Measurements from ENCODE around the gene RHBDD2.
A peak's percentile ranks its signal among the peaks of the same experiment; 100 is the strongest.
"Not testable (repeated sequence)": the region's sequence is repeated elsewhere in the genome, so short reads cannot be mapped to it uniquely, and the experiment has no call there.

RHBDD2 gene

DNA sequence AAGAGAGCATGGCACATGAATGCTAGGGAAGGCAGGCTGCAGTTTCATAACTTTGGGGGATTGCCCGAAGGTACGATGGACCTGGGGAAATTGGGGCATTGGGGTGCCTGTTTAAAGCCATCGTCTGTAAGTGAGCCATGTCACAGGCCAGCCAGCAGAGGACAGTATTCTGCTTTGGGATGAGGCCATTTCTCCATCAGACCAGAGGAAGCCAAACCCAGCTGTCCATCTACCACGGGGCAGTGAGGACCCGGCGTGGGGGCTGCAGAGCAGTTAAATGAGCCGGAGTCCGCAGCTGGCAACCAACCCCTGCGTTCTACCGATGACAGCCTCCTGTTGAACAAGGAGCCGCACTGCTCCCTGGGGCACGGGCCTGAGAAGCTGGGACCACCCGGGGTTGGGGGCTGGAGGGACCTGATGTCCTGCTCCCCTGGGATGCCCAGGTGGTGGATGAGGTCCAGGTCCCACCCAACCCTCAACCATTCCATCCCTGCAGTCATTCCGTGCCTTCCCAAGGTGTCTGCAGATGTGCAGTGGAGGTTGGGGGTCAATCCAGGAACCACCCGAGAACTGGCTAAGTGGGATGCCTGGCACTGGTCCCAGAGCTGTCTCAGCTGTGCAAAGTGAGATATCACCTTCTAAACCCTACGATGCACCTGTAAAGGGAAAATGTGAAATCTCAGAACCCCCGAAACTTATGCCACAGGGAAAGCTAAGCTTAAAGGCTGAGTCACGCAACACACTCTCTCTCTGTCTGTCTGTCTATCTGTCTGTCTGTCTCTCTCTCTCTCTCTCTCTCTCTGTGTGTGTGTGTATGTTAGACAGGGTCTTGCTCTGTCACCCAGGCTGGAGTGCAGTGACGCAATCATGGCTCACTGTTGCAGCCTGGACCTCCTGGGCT is 12.1 kb upstream of the RHBDD2 start:
- DNase-seq (ENCODE audit: low read depth): peak; percentile 68

- DNase-seq (ENCODE audit: low read depth): no peak
Measured at GRCh38 chr7:75867390-75867717, 11.5 kb upstream of the RHBDD2 start.

GRCh38 chr7:75868153-75868552 is 10.7 kb upstream of the RHBDD2 start:
- no peak for DNase-seq (ENCODE audit: low read depth)

- peak; percentile 52 for DNase-seq (ENCODE audit: low read depth)
Measured at GRCh38 chr7:75869776-75870379, 9.0 kb upstream of the RHBDD2 start.

GRCh38 chr7:75870557-75871161 is 8.2 kb upstream of the RHBDD2 start:
- DNase-seq (ENCODE audit: low read depth): no peak

GRCh38 chr7:75872073-75872782 is 6.6 kb upstream of the RHBDD2 start:
- peak; percentile 13 for DNase-seq (ENCODE audit: low read depth)

GRCh38 chr7:75874180-75874579 is 4.7 kb upstream of the RHBDD2 start:
- DNase-seq (ENCODE audit: low read depth): not testable (repeated sequence)

DNA sequence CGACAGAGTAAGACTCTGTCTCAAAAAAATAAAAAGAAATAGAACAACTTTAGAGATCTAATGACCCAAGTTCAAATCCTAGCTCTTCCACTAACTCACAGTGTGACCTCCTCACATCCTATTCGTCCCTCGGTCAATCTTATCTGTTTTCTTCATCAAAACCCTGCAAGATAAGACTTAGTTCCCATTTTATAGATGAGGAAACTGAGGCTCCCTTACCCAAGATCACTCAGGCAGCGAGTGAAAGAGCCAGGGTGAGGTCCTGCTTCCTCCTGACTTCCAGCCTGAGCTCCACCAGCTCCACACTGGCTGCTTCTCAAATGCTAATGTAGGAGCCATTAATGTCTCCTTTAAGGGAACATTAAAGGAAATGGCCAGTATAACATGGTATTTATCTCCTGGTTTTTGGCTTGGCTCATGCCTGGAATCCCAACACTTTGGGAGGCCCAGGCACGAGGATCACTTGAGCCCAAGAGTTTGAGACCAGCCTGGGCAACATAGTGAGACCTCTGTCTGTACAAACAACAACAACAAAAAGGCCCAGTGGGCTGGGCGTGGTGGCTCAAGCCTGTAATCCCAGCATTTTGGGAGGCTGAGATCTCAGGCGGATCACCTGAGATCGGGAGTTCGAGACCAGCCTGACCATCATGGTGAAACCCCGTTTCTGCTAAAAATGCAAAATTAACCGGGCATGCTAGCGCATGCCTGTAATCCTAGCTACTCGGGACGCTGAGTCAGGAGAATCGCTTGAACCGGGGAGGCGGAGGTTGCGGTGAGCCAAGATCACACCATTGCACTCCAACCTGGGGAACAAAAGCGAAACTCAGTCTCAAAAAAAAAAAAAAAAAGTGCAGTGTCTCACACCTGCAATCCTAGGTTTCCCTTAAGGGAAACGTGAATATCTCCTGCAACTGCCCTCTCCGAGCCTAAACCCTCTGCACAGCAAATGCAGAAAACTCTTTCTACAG is 3.4 kb upstream of the RHBDD2 start:
- DNase-seq (ENCODE audit: low read depth): no peak

DNA sequence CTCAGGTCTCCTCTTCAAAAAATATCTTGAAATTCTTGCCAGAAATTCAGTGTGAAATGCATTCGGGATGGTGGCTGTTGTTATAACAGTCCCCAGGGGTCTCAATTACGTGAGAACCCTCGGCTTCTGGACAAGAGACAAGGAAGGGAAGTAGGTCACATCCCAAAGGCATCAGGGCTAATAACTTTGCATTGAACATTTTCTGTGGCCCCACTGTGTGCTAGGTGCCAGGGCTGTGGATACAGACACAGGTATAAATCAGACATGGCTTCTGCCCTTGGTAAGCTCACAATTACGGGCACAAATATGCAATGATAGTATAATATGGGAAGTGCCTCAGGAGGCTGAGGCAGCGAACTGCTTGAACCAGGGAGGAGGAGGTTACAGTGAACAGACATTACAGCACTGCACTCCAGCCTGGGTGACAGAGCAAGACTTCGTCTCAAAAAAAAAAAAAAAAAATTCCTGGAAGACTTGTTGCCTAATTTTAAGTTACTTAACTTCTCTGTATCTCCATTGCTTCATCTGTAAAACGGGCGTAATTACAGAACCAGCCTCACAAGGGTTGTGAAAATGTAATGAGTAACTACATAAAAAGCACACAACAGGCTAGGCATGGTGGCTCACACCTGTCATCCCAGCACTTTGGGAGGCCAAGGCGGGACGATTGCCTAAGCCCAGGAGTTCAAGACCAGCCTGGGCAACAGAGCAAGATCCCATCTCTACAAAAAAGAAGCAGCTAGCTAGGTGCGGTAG is 2.5 kb upstream of the RHBDD2 start:
- DNase-seq (ENCODE audit: low read depth): peak; percentile 43

GRCh38 chr7:75878312-75878768 is 494 bp upstream of the RHBDD2 start:
- no peak for DNase-seq (ENCODE audit: low read depth)

DNA sequence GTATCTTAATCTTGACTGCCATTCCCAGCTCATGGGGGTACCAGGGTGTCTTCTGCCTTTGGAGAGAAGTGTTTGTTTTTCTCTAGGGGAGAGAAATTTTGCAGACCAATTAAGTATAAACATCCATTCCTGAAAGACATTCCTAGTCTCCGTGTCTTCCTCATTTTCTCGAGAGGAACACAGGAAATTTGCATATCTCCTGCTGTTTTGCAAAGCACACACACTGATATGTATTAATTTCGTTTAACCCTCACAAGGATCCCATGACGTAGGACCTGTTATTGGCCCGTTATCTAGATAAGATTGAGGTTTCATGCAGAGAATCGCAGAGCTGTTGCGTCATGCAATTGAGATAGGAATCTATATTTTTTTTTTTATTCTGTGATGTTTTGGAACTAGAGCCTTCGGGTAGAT is 944 bp downstream of the RHBDD2 start:
- peak; percentile 91 for DNase-seq (ENCODE audit: low read depth)

GRCh38 chr7:75880242-75880641 is 1.4 kb downstream of the RHBDD2 start:
- no peak for DNase-seq (ENCODE audit: low read depth)

GRCh38 chr7:75881436-75882095 is 2.7 kb downstream of the RHBDD2 start:
- peak; percentile 37 for DNase-seq (ENCODE audit: low read depth)

- DNase-seq (ENCODE audit: low read depth): not testable (repeated sequence)
Measured at GRCh38 chr7:75883265-75883824, 4.5 kb downstream of the RHBDD2 start.

GRCh38 chr7:75884476-75884875 is 5.6 kb downstream of the RHBDD2 start:
- DNase-seq (ENCODE audit: low read depth): no peak

- no peak for DNase-seq (ENCODE audit: low read depth)
Measured at GRCh38 chr7:75885036-75885435, 6.2 kb downstream of the RHBDD2 start.

GRCh38 chr7:75887669-75888369 is 9.0 kb downstream of the RHBDD2 start:
- DNase-seq (ENCODE audit: low read depth): peak; percentile 10

DNA sequence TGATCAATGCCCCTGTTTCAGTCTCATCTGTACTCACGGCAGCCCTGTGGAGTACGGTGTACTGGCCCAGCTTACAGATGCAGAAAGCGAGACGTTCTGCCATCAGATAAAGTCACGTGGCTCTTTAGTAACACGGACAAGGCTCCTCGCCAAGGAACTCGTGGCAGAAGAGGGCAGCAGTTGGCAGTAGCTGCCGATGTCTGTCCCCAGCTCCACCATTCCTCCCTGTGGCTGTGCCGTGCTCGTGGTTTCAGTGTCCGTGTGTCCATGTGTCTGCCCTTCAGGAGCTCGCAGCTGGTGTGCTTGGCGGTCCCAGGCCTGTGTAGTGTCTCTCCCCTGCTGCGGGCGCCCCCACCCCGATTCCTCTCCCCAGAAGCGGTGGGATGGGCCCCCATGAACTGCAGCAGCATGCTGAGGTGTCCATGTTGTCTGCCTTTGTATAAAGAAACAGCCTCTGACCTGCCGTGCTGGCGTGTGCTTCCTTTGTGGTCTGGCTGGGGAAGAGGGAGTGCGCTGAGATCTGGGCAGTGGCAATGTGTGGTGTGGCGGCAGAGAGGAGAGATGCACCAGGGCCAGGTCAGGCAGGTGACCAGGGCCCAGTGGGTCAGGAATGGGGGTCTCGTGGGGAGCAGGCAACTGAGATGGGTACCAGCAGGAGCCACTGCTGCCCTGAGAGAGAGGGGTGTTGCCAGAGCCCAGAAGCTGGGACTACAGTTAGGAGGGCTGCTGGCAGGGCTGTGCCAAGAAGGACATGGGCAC is 9.8 kb downstream of the RHBDD2 start:
- DNase-seq (ENCODE audit: low read depth): no peak

Measured in amniotic epithelial cell (primary cell).